Ishikawa (cell line): ENCODE measurements around the gene NAV2.

Experiments
- CEBPB ChIP-seq: IDR thresholded peaks from 2 replicates; pipeline ENCODE4 v1.6.1; 2012
- EGR1 ChIP-seq: IDR thresholded peaks from 2 replicates; pipeline ENCODE4 v1.6.1; 2012
- EP300 ChIP-seq: IDR thresholded peaks from 2 replicates; pipeline ENCODE4 v1.6.1; 2012; ENCODE audit warnings: borderline replicate concordance
- MAX ChIP-seq: IDR thresholded peaks from 2 replicates; pipeline ENCODE4 v1.6.1; 2012
- NFIC ChIP-seq: IDR thresholded peaks from 2 replicates; pipeline ENCODE4 v1.6.1; 2012
- RAD21 ChIP-seq: IDR thresholded peaks from 2 replicates; pipeline ENCODE4 v1.6.1; 2012; ENCODE audit warnings: low read depth
- REST ChIP-seq: IDR thresholded peaks from 2 replicates; pipeline ENCODE4 v1.6.1; 2012; ENCODE audit warnings: low read depth, mild to moderate bottlenecking
- TCF12 ChIP-seq: IDR thresholded peaks from 2 replicates; pipeline ENCODE4 v1.6.1; 2012; ENCODE audit warnings: low read depth
- USF1 ChIP-seq: IDR thresholded peaks from 2 replicates; pipeline ENCODE4 v1.6.1; 2012
- YY1 ChIP-seq: IDR thresholded peaks from 2 replicates; pipeline ENCODE4 v1.6.1; 2012; ENCODE audit warnings: low read depth
- ZBTB7A ChIP-seq: IDR thresholded peaks from 2 replicates; pipeline ENCODE4 v1.6.1; 2012; ENCODE audit warnings: low read depth

GRCh38 chr11:19704213-19704612, 8.4 kb upstream of the NAV2 start:
- no peak for TF ChIP-seq TCF12
- no peak for TF ChIP-seq NFIC
- no peak for TF ChIP-seq EGR1
- no peak for TF ChIP-seq EP300
- TF ChIP-seq USF1, result no peak
- no peak for TF ChIP-seq ZBTB7A
- TF ChIP-seq CEBPB, result no peak
- TF ChIP-seq RAD21, result no peak
- no peak for TF ChIP-seq MAX
- no peak for TF ChIP-seq REST
- TF ChIP-seq YY1, result no peak
